ENCODE data around the gene TTN. TPM values are rescaled to one million over a fixed set of nuclear protein-coding genes. Genes with fewer than 3 reads are reported as not detected.

TTN gene
- total and polyA plus RNA-seq, 2 of the 4 experiments (the other 2 are of a cell fraction), result 0.02 to 0.18 TPM

DNA sequence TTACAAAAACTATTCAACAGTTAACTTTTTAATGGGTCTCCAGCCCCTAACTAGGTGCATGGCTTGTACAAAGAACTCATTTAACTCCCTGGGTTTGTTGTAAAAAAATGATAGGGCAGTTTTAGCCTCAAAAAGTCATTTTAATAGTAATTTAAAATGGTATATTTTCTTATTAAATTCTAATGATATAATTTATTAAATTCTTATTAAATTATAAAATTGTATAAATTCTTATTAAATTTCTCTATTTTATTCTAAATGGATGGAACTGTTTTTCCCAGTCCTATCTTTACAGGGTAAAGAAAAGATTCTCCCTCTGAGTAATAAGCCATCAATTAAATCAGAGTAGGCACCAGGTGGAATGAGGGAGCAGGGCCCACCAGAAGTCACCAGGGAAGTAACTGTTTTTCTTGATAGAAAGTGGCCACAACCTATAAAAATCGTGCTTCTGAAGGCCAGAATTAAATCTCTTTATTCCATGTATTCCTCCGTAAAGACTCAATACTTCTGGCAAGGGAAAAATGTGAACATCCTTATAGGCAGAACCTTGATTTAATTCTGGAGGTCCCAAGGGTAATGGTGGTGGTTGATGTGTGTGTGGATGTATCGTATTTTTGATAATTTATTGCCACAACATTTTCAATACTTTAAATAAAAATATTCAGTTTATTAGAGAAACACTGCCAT lies 329.6 kb downstream of the TTN start:
- ChIA-PET CTCF (no interaction called here), POLR2A (ENCODE audit: unreplicated experiment) (no interaction called here)
- no peak for TF ChIP-seq RAD21 (IDR thresholded peaks at IDR 0.05; ENCODE audit: low read length)
- no peak for TF ChIP-seq USF2 (IDR thresholded peaks at IDR 0.05; ENCODE audit: low read depth, low read length)
- TF ChIP-seq CEBPB (IDR thresholded peaks at IDR 0.05; ENCODE audit: low read depth, low read length), result no peak
- TF ChIP-seq RCOR1 (IDR thresholded peaks at IDR 0.05; ENCODE audit: insufficient replicate concordance, low read length), result no peak
- no peak for TF ChIP-seq NFE2L2 (IDR thresholded peaks at IDR 0.05; ENCODE audit: low read depth, low read length)
- no peak for TF ChIP-seq MAFK (IDR thresholded peaks at IDR 0.05; ENCODE audit: low read depth, low read length)
- TF ChIP-seq RFX5 (IDR thresholded peaks at IDR 0.05; ENCODE audit: low read depth, low read length), result no peak
- no peak for TF ChIP-seq POLR2A (IDR thresholded peaks at IDR 0.05; ENCODE audit: low read depth, low read length)
- TF ChIP-seq, protein P1, sequence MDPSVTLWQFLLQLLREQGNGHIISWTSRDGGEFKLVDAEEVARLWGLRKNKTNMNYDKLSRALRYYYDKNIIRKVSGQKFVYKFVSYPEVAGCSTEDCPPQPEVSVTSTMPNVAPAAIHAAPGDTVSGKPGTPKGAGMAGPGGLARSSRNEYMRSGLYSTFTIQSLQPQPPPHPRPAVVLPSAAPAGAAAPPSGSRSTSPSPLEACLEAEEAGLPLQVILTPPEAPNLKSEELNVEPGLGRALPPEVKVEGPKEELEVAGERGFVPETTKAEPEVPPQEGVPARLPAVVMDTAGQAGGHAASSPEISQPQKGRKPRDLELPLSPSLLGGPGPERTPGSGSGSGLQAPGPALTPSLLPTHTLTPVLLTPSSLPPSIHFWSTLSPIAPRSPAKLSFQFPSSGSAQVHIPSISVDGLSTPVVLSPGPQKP (IDR thresholded peaks at IDR 0.05; ENCODE audit: borderline replicate concordance, low read depth, low read length), result no peak
- no peak for TF ChIP-seq MAZ (IDR thresholded peaks at IDR 0.05; ENCODE audit: borderline replicate concordance, low read depth, low read length)
- no peak for TF ChIP-seq BHLHE40 (IDR thresholded peaks at IDR 0.05; ENCODE audit: low read depth, low read length)
- no peak for TF ChIP-seq MXI1 (IDR thresholded peaks at IDR 0.05; ENCODE audit: borderline replicate concordance, low read depth, low read length)
- no peak for TF ChIP-seq FOS (IDR thresholded peaks at IDR 0.05; ENCODE audit: low read depth, low read length)
- TF ChIP-seq, protein P2, sequence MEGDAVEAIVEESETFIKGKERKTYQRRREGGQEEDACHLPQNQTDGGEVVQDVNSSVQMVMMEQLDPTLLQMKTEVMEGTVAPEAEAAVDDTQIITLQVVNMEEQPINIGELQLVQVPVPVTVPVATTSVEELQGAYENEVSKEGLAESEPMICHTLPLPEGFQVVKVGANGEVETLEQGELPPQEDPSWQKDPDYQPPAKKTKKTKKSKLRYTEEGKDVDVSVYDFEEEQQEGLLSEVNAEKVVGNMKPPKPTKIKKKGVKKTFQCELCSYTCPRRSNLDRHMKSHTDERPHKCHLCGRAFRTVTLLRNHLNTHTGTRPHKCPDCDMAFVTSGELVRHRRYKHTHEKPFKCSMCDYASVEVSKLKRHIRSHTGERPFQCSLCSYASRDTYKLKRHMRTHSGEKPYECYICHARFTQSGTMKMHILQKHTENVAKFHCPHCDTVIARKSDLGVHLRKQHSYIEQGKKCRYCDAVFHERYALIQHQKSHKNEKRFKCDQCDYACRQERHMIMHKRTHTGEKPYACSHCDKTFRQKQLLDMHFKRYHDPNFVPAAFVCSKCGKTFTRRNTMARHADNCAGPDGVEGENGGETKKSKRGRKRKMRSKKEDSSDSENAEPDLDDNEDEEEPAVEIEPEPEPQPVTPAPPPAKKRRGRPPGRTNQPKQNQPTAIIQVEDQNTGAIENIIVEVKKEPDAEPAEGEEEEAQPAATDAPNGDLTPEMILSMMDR (conservative IDR thresholded peaks at IDR 0.05; ENCODE audit: low read depth, low read length), result no peak
- no peak for TF ChIP-seq SMC3 (IDR thresholded peaks at IDR 0.05; ENCODE audit: low read depth, low read length)

More for the DNA sequence above, 329.6 kb downstream of the TTN start:
- ATAC-seq (ENCODE audit: low read depth) (no peak), DNase-seq (no peak)
- Histone ChIP-seq H4K5ac (ENCODE audit: low read depth, low read length) (no peak overlapping the region), H2BK15ac (ENCODE audit: low read depth, low read length) (no peak overlapping the region), H2BK5ac (ENCODE audit: low read depth, low read length, poor library complexity, severe bottlenecking) (peak overlapping the region; percentile 21), H3K23ac (ENCODE audit: low read depth, low read length) (peak overlapping the region; percentile 31; the same call in 1 of the 2 replicates), H3K27ac (ENCODE audit: insufficient read depth, low read length) (no peak overlapping the region; the same call in 1 of the 2 replicates), H3K27me3 (ENCODE audit: control insufficient read depth, insufficient read depth, low read length) (no peaks in the 10 kb centered on the region), H2BK20ac (ENCODE audit: low read depth, low read length) (no peak overlapping the region), H3K4ac (ENCODE audit: low read depth, low read length) (no peak overlapping the region), H2BK120ac (ENCODE audit: low read depth, low read length) (no peak overlapping the region), H3K18ac (ENCODE audit: low read depth, low read length) (no peak overlapping the region), H3K56ac (ENCODE audit: extremely low read depth, insufficient read depth, low read length) (peak overlapping the region; percentile 72; the same call in 1 of the 2 replicates), H2AFZ (replicated peaks; ENCODE audit: low read length, poor library complexity) (no peak overlapping the region), H3K4me2 (ENCODE audit: low read depth, low read length) (peak overlapping the region; percentile 71), H3K14ac (replicated peaks; ENCODE audit: low read depth, low read length) (peak overlapping the region; percentile 17; the same call in 1 of the 2 replicates), H3K9me3 (ENCODE audit: control insufficient read depth, insufficient read depth, low read length) (no peaks in the 10 kb centered on the region), H3K9me1 (ENCODE audit: insufficient read depth, low read length) (peaks cover 4% of the 10 kb centered on the region), H3K4me3 (ENCODE audit: insufficient read depth, low read depth, low read length) (peak overlapping the region; percentile 83), H2AK9ac (replicated peaks; ENCODE audit: low read depth, low read length, poor library complexity) (no peak overlapping the region), H3K9ac (ENCODE audit: low read depth, low read length) (peak overlapping the region; percentile 94), H3K36me3 (ENCODE audit: control insufficient read depth, insufficient read depth, low read length) (no peaks in the 10 kb centered on the region), H3K4me1 (ENCODE audit: control insufficient read depth, insufficient read depth, low read length) (peaks cover 9% of the 10 kb centered on the region), H3K79me1 (ENCODE audit: low read depth in 1 of 2, low read length in 2 of 2) (peaks cover 15 to 37% of the 10 kb centered on the region in 2 experiments), H4K20me1 (ENCODE audit: insufficient read depth, low read length) (peaks cover 16% of the 10 kb centered on the region; the same call in 1 of the 2 replicates), H4K8ac (ENCODE audit: low read depth in 2 of 2, low read length in 2 of 2) (peak overlapping the region; percentile 53 to 92; a peak in 3 of 4 replicates), H2AK5ac (ENCODE audit: low read depth, low read length) (no peak overlapping the region), H4K91ac (ENCODE audit: insufficient read depth, low read depth, low read length) (no peak overlapping the region)
- BruUV-seq (replicated peaks), result no TSS peak
- intact Hi-C loops (cut with micrococcal nuclease), result loop anchor here (1.0 kb wide), 1 partner anchor 26 kb away; the partner anchor contains the start of genes PJVK and PRKRA
- in situ Hi-C loops (cut with MboI; ENCODE audit: low sequenced_read_pairs), result no loop called here
- WGBS, 2 experiments (ENCODE audit: extremely low coverage in 2 of 2, insufficient read length in 1 of 2), result no CpG with 5 or more reads among the region's 3 CpGs
- dilution Hi-C loops (cut with HindIII; ENCODE audit: low sequenced_read_pairs, unreplicated experiment), result no loop called here

All from IMR-90 (cell line).